Activated B cell treated with CpG ODN at 0.5 μM for 24 hours (primary cell): ENCODE results near the gene MEF2C. TPM values are rescaled to one million over a fixed set of nuclear protein-coding genes. Genes with fewer than 3 reads are reported as not detected.

Source experiments
- ATAC-seq: fragments of 200-7000 bp; cut with Tn5 transposase; one replicate; pipeline ENCODE4 v1.10.0; 2021; ENCODE audit warnings: low read depth, mild to moderate bottlenecking, moderate library complexity
- CTCF ChIA-PET: fragments of 350-600 bp; sonication (Branson Sonifier 250); formaldehyde crosslinking; loops from one replicate; lab custom pipeline; 2021; ENCODE audit warnings: antibody characterized with exemption; lab: Charles Lee
- POLR2A ChIA-PET: fragments of 350-600 bp; sonication (Branson Sonifier 250); formaldehyde crosslinking; loops from one replicate; lab custom pipeline; 2021; ENCODE audit warnings: antibody characterized with exemption; lab: Charles Lee
- DNase-seq: peaks from one replicate; pipeline ENCODE4 v3.0.0; 2022
- H3K27ac Mint-ChIP-seq: one replicate; pipeline ENCODE4 v1.8.0; 2020; ENCODE audit warnings: mixed read lengths
- H3K27me3 Mint-ChIP-seq: one replicate; pipeline ENCODE4 v1.8.0; 2021; ENCODE audit warnings: mixed read lengths
- H3K36me3 Mint-ChIP-seq: one replicate; pipeline ENCODE4 v1.8.0; 2021; ENCODE audit warnings: low read depth, mixed read lengths
- H3K4me1 Mint-ChIP-seq: one replicate; pipeline ENCODE4 v1.8.0; 2021; ENCODE audit warnings: mixed read lengths
- H3K4me3 Mint-ChIP-seq: one replicate; pipeline ENCODE4 v1.8.0; 2020; ENCODE audit warnings: mild to moderate bottlenecking, mixed read lengths
- H3K9me3 Mint-ChIP-seq: one replicate; pipeline ENCODE4 v1.8.0; 2020; ENCODE audit warnings: mixed read lengths
- CTCF ChIP-seq: fragments of 200-600 bp; IDR thresholded peaks from one replicate; pipeline ENCODE4 v1.8.0; 2022; ENCODE audit warnings: antibody characterized with exemption, mild to moderate bottlenecking
- intact Hi-C: fragments of 100-400 bp; cut with micrococcal nuclease; formaldehyde crosslinking; loops from one replicate; pipeline ENCODE4 v1.15.1; 2024
- total RNA-seq: library from RNA; stranded (reverse); gene quantifications from 2 replicates; pipeline ENCODE4 v1.2.3, GENCODE V29; 2022

MEF2C gene
- total RNA-seq, 1 donor from 2014 or later, result 359 TPM

DNA sequence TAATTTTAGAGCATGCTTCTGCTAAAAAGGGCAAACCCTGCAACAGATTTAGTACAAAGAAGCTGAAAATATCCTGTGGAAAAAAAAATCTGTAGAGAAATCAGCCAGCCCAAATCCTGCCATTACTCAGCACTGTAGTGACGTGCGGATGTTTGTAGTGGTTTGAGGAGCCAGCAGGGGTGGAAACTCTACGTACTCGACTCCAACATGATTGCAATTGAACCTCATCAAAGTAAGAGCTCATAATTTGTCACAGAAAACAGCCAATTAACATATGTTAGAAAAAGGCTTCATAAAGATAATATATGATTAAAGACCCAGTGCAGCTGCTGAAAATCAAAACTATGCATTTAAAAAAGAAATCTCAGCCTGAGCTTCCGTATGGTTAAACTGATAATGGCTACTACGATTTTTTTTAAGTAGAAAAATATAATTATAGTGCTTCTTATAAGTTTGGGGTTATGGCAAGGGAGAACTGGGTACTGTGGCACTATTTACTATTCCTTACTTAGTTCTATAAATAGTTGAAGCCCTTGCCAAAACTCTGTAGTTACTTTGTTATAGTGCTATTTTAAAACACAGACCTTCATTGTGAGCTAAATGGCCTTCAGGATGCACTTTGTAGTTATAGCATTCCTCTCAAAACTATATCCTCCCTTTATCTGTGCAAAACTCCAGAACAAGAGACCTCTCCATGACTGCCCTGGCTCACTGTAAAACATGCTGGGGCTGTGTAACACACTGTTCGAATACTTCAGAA, 49.4 kb downstream of the MEF2C start:
- H3K9me3 Mint-ChIP-seq, result no peaks in the 10 kb centered on the region
- peaks cover 25% of the 10 kb centered on the region for H3K36me3 Mint-ChIP-seq
- POLR2A ChIA-PET, result interaction anchor here (0.5 to 17.9 kb wide), 12 partner anchors 8 to 476 kb away, joined by 3 to 229 read pairs (median 6); partner anchors contain the start of gene MEF2C
- DNase-seq, result no peak
- ATAC-seq, result peak; percentile 69
- H3K4me1 Mint-ChIP-seq, result peaks cover 81% of the 10 kb centered on the region
- CTCF ChIA-PET, result interaction anchor here (0.6 to 2.1 kb wide), 4 partner anchors 14 to 417 kb away, joined by 3 to 6 read pairs (median 5); no protein-coding TSS in a partner anchor
- no peaks in the 10 kb centered on the region for H3K27me3 Mint-ChIP-seq
- peak overlapping the region; percentile 87 for H3K27ac Mint-ChIP-seq
- intact Hi-C loops, result loop anchor here (1.0 kb wide), 1 partner anchor 12 kb away; no protein-coding TSS in a partner anchor
- TF ChIP-seq CTCF, result no peak
- peak overlapping the region; percentile 66 for H3K4me3 Mint-ChIP-seq

DNA sequence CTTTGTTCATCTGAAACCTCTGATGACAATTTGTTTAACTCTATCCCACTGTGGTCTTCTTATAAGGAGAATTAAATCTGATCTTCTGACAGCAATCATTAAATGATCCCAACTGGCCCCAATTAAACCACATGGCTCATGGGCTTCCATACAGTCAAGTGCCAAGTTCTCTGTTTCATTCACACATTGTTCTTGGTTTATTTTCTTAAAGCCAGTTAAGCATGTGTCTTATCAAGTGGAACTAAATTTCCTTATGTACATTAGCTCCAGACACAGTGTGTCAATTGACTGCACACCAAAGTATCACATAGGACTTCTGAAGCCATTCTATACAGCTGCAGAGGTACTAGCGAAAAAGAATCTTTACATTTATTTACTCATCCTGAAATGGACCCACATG, 51.2 kb downstream of the MEF2C start:
- ChIA-PET POLR2A (interaction anchor here (0.9 to 17.9 kb wide), 3 partner anchors 44 to 99 kb away, joined by 5 to 229 read pairs (median 22); partner anchors contain the start of gene MEF2C), CTCF (no interaction called here)
- no peak for TF ChIP-seq CTCF
- peak overlapping the region; percentile 40 for H3K4me3 Mint-ChIP-seq
- H3K9me3 Mint-ChIP-seq, result no peaks in the 10 kb centered on the region
- peak overlapping the region; percentile 83 for H3K27ac Mint-ChIP-seq
- no peaks in the 10 kb centered on the region for H3K27me3 Mint-ChIP-seq
- DNase-seq, result no peak
- no peak for ATAC-seq
- H3K4me1 Mint-ChIP-seq, result peaks cover 85% of the 10 kb centered on the region
- intact Hi-C loops, result no loop called here
- peaks cover 18% of the 10 kb centered on the region for H3K36me3 Mint-ChIP-seq

GRCh38 chr5:88830567-88830966, 52.4 kb downstream of the MEF2C start:
- no peaks in the 10 kb centered on the region for H3K27me3 Mint-ChIP-seq
- CTCF ChIA-PET, result interaction anchor here (1.5 kb wide), 1 partner anchor 99 kb away, joined by 3 read pairs; no protein-coding TSS in a partner anchor
- DNase-seq (no peak), ATAC-seq (no peak)
- intact Hi-C loops, result no loop called here
- no peak for TF ChIP-seq CTCF
- peak overlapping the region; percentile 59 for H3K4me3 Mint-ChIP-seq
- no peaks in the 10 kb centered on the region for H3K9me3 Mint-ChIP-seq
- H3K4me1 Mint-ChIP-seq, result peaks cover 89% of the 10 kb centered on the region
- POLR2A ChIA-PET, result interaction anchor here (0.7 to 17.9 kb wide), 7 partner anchors 10 to 98 kb away, joined by 3 to 229 read pairs (median 4); partner anchors contain the start of gene MEF2C
- peaks cover 13% of the 10 kb centered on the region for H3K36me3 Mint-ChIP-seq
- peak overlapping the region; percentile 91 for H3K27ac Mint-ChIP-seq

- no peak for ATAC-seq
- no peak for DNase-seq
- intact Hi-C loops, result loop anchor here (5.0 kb wide), 1 partner anchor 613 kb away; no protein-coding TSS in a partner anchor
- H3K27ac Mint-ChIP-seq, result peak overlapping the region; percentile 91
- peak overlapping the region; percentile 59 for H3K4me3 Mint-ChIP-seq
- no peak for TF ChIP-seq CTCF
- peaks cover 11% of the 10 kb centered on the region for H3K36me3 Mint-ChIP-seq
- POLR2A ChIA-PET, result interaction anchor here (0.6 to 17.9 kb wide), 12 partner anchors 9 to 441 kb away, joined by 3 to 229 read pairs (median 4); partner anchors contain the start of gene MEF2C
- no peaks in the 10 kb centered on the region for H3K27me3 Mint-ChIP-seq
- no peaks in the 10 kb centered on the region for H3K9me3 Mint-ChIP-seq
- H3K4me1 Mint-ChIP-seq, result peaks cover 94% of the 10 kb centered on the region
- CTCF ChIA-PET, result interaction anchor here (1.2 to 2.1 kb wide), 6 partner anchors 8 to 101 kb away, joined by 3 to 11 read pairs (median 3); no protein-coding TSS in a partner anchor
Observed at GRCh38 chr5:88829775-88830174, 53.2 kb downstream of the MEF2C start.
